Psoas muscle (tissue), 8 donors: ENCODE measurements around the gene CLNS1A. TPM values are rescaled to one million over a fixed set of nuclear protein-coding genes. Genes with fewer than 3 reads are reported as not detected.

Experiments used
- ATAC-seq, 4 donors: fragments of 200-7000 bp; cut with Tn5 transposase; one replicate each; pipeline ENCODE4 v1.9.1; 2020; ENCODE audit warnings: moderate library complexity in 3 of 4, mild to moderate bottlenecking in 2 of 4
- DNase-seq, 2 donors: peaks; one replicate each; pipeline ENCODE4 v3.0.0-alpha.2; 2020
- H3K27ac ChIP-seq: fragments of 200-600 bp; one replicate; pipeline ENCODE4 v1.8.0; 2022
- H3K27me3 ChIP-seq, 3 donors: fragments of 200-600 bp in 1 of 3; one replicate each; pipeline versions ENCODE4 v1.6.1 to v1.8.0; 2013 to 2022; ENCODE audit warnings: low read length in 2 of 3, mild to moderate bottlenecking in 2 of 3, moderate library complexity in 1 of 3; ENCODE audit not compliant: insufficient read depth in 3 of 3
- H3K36me3 ChIP-seq, 2 donors: fragments of 200-600 bp in 1 of 2; one replicate each; pipeline versions ENCODE4 v1.6.1 to v1.8.0; 2013 to 2022; ENCODE audit warnings: low read depth in 1 of 2, mild to moderate bottlenecking in 1 of 2, moderate library complexity in 1 of 2; ENCODE audit not compliant: insufficient read depth in 1 of 2
- H3K4me1 ChIP-seq: fragments of 200-600 bp; one replicate; pipeline ENCODE4 v1.8.0; 2022
- H3K4me3 ChIP-seq: fragments of 200-600 bp; one replicate; pipeline ENCODE4 v1.8.0; 2022; ENCODE audit warnings: mild to moderate bottlenecking
- H3K9me3 ChIP-seq: fragments of 200-600 bp; one replicate; pipeline ENCODE4 v1.8.0; 2022
- CTCF ChIP-seq: fragments of 200-600 bp; IDR thresholded peaks from one replicate; pipeline ENCODE4 v1.8.0; 2022; ENCODE audit warnings: antibody characterized with exemption
- WGBS, 3 donors: extraction: QIAGEN DNeasy Blood & Tissue Kit; methylation state at CpG; one replicate each; pipeline versions ENCODE4 v1.1.6 to v1.1.7; 2013; 5-methylcytosine and 5-hydroxymethylcytosine counted together
- intact Hi-C, 2 donors: fragments of 100-400 bp; cut with DNase I; formaldehyde crosslinking; loops; one replicate each; pipeline versions ENCODE4 v1.11.0 to v1.14.2; 2022
- polyA plus RNA-seq, 3 donors: library from polyadenylated mRNA; stranded (reverse); fragments of 200-250 nt; gene quantifications; one replicate each; pipeline ENCODE4 v1.2.3, GENCODE V29; 2013
- total RNA-seq, 4 donors: library from RNA; stranded (reverse); fragmentation: NEBNext Ultra II Directional in 2 of 4; extraction: Animal tissue kit (Norgen Biotek cat#: 25700) in 2 of 4; gene quantifications; one replicate each; pipeline versions ENCODE4 v1.2.1 to v1.2.4, GENCODE V29; 2021 to 2023
- donor health status: healthy with polysubstance abuse.
- donor health status: DM: no; HTN: no; CAD: no; lungs with moderate emphysema.
- donor health status: Bipolar disorder and iron deficiency.
- donor health status: healthy.
- donor health status: DM: yes; HTN: yes; CAD: no.
- donor health status: DM: no; HTN: no; CAD: no.
- donor health status: DM: no; HTN: no; CAD: no.
- donor health status: DM: yes; HTN: yes; CAD: no.

The CLNS1A gene
- total and polyA plus RNA-seq, 7 donors = 62.1 to 89.0 (median 70.4) TPM

GRCh38 chr11:77598195-77598594 is 39.4 kb downstream of the CLNS1A start:
- Histone ChIP-seq H3K4me1 (peaks cover 11% of the 10 kb centered on the region), H3K27ac (no peak overlapping the region), H3K27me3 (no peaks in the 10 kb centered on the region), H3K36me3 (no peaks in the 10 kb centered on the region), H3K4me3 (no peak overlapping the region), H3K9me3 (no peaks in the 10 kb centered on the region)
- 87 to 92% (median 90%) methylated on average over 2 of the region's 2 CpGs for WGBS, 3 donors
- no peak for DNase-seq
- intact Hi-C loops = no loop called here
- TF ChIP-seq CTCF = no peak
- ATAC-seq = no peak

- no peak for DNase-seq
- ATAC-seq = peak in 1 of 4 donors; percentile 47
- intact Hi-C loops = no loop called here
- no peaks in the 10 kb centered on the region for H3K27me3 ChIP-seq
- no peak overlapping the region for H3K27ac ChIP-seq
- H3K36me3 ChIP-seq = no peaks in the 10 kb centered on the region
- TF ChIP-seq CTCF = no peak
- no peaks in the 10 kb centered on the region for H3K4me1 ChIP-seq
- no peaks in the 10 kb centered on the region for H3K9me3 ChIP-seq
- 88 to 94% (median 89%) methylated on average over 2 of the region's 2 CpGs for WGBS, 3 donors
- H3K4me3 ChIP-seq = no peak overlapping the region
These were observed 41.0 kb downstream of the CLNS1A start for GRCh38 chr11:77596626-77597025.

DNA sequence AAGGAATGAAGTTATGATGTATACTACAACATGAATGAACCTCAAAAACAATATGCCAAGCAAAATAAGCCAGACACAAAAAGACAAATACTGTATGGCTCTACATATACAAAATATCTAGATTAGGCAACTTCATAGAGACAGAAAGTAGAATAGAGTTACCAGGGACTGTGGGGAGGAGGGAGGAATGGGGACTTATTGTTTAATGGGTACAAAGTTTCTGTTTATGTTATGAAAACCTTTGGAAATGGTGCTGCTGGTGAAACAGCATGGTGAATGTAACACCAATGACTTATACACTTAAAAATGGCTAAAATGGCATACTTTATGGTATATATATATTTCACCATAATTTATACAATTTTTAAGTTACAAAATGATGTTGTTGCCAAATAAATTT is 43.7 kb downstream of the CLNS1A start:
- ATAC-seq (no peak), DNase-seq (no peak)
- Histone ChIP-seq H3K9me3 (no peaks in the 10 kb centered on the region), H3K4me3 (no peak overlapping the region), H3K27me3 (no peaks in the 10 kb centered on the region), H3K27ac (no peak overlapping the region), H3K36me3 (no peaks in the 10 kb centered on the region), H3K4me1 (peaks cover under 1% of the 10 kb centered on the region)
- no peak for TF ChIP-seq CTCF
- intact Hi-C loops = no loop called here

DNA sequence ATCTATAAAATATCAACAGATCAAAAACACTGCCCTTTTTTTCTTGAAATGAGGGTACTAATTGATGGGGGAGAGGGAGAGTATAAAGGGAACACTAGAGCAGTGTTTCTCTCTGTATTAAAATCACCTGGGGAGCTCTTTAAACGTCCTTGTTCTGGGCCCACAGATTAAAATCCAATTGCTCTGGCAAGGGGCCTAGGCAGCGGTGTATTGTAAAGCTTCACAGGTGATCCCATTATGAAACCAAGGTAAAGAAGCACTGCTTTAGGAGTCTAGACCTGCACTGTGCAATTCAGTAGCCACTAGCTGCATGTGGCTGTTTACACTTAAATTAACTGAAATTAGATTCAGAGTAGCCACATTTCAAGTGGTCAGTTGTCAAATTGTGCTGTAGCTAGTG is 44.9 kb downstream of the CLNS1A start:
- 62 to 67% (median 64%) methylated on average over 2 of the region's 2 CpGs for WGBS, 3 donors
- no peaks in the 10 kb centered on the region for H3K9me3 ChIP-seq
- ATAC-seq = no peak
- peaks cover 5% of the 10 kb centered on the region for H3K4me1 ChIP-seq
- intact Hi-C loops = no loop called here
- no peak for DNase-seq
- no peaks in the 10 kb centered on the region for H3K36me3 ChIP-seq
- no peak for TF ChIP-seq CTCF
- no peak overlapping the region for H3K4me3 ChIP-seq
- H3K27me3 ChIP-seq = no peaks in the 10 kb centered on the region
- no peak overlapping the region for H3K27ac ChIP-seq

- Histone ChIP-seq H3K36me3 (no peaks in the 10 kb centered on the region), H3K27me3 (no peaks in the 10 kb centered on the region), H3K27ac (peak overlapping the region; percentile 78), H3K4me3 (peak overlapping the region; percentile 70), H3K4me1 (peaks cover 5% of the 10 kb centered on the region), H3K9me3 (no peaks in the 10 kb centered on the region)
- intact Hi-C loops = no loop called here
- ATAC-seq (peak; percentile 13 to 39 (median 23)), DNase-seq (peak in 1 of 2 donors; percentile 65)
- WGBS, 3 donors = 3 to 6% (median 5%) methylated on average over 30 to 31 of the region's 31 CpGs
- TF ChIP-seq CTCF = no peak
These were observed 47.3 kb downstream of the CLNS1A start for GRCh38 chr11:77590194-77590782.
